ENCODE measurements around the gene VSTM2B. TPM values are rescaled to one million over a fixed set of nuclear protein-coding genes. Genes with fewer than 3 reads are reported as not detected.

The VSTM2B gene
- polyA plus RNA-seq, 1 of the 3 experiments (the other 2 are of a cell fraction), result not detected

- ChIA-PET CTCF (interaction anchor here (0.6 to 1.8 kb wide), 3 partner anchors 20 to 822 kb away, joined by 3 to 5 read pairs (median 3); no protein-coding TSS in a partner anchor), POLR2A (no interaction called here)
- Histone ChIP-seq H3F3A (replicated peaks; ENCODE audit: insufficient read depth) (no peaks in the 10 kb centered on the region), H3K4me2 (no peak overlapping the region), H3K27ac (ENCODE audit: low read depth in 2 of 2, low read length in 1 of 2) (no peak overlapping the region), H3K79me2 (ENCODE audit: insufficient read depth) (no peaks in the 10 kb centered on the region), H3K36me3 (replicated peaks in 1 of 2; ENCODE audit: control insufficient read depth in 1 of 2, insufficient read depth in 2 of 2, low read length in 1 of 2) (no peaks in the 10 kb centered on the region), H4K20me1 (ENCODE audit: insufficient read depth) (no peaks in the 10 kb centered on the region), H2AFZ (ENCODE audit: low read depth) (no peak overlapping the region), H3K4me1 (ENCODE audit: control insufficient read depth in 1 of 2, insufficient read depth in 2 of 2, low read depth in 1 of 2, low read length in 1 of 2) (peaks cover 0 to 2% of the 10 kb centered on the region in 2 experiments; a peak in 1 of 4 replicates), H3K27me3 (ENCODE audit: insufficient read depth) (0 out of 2 replicates have a peak, but pooled peaks cover 2% of the 10 kb centered on the region), H3K9me2 (no peaks in the 10 kb centered on the region), H3K9me3 (no peaks in the 10 kb centered on the region), H3K9ac (no peak overlapping the region), H3K4me3 (ENCODE audit: low read depth in 2 of 2, low read length in 1 of 2) (no peak overlapping the region)
- TF ChIP-seq SMC3 (IDR thresholded peaks at IDR 0.05; ENCODE audit: low read depth, low read length) (no peak), FOXJ3 (CRISPR knock-in tag; IDR thresholded peaks at IDR 0.05) (no peak), GABPA (IDR thresholded peaks at IDR 0.05; ENCODE audit: low read depth) (no peak), ELF1 (IDR thresholded peaks at IDR 0.05) (no peak), POLR2AphosphoS5 (IDR thresholded peaks at IDR 0.05; ENCODE audit: low read depth, low read length) (no peak)
- WGBS (ENCODE audit: low lambda C conversion rate), result 0% methylated on average over 1 of the region's 1 CpG
- no peak for DNase-seq
Observed at GRCh38 chr19:29508181-29508580, 17.6 kb upstream of the VSTM2B start.

- Histone ChIP-seq H3F3A (replicated peaks; ENCODE audit: insufficient read depth) (no peaks in the 10 kb centered on the region), H2AFZ (ENCODE audit: low read depth) (no peak overlapping the region), H4K20me1 (ENCODE audit: insufficient read depth) (no peaks in the 10 kb centered on the region), H3K36me3 (replicated peaks in 1 of 2; ENCODE audit: control insufficient read depth in 1 of 2, insufficient read depth in 2 of 2, low read length in 1 of 2) (no peaks in the 10 kb centered on the region), H3K9me2 (no peaks in the 10 kb centered on the region), H3K9ac (no peak overlapping the region), H3K9me3 (no peaks in the 10 kb centered on the region), H3K4me3 (ENCODE audit: low read depth in 2 of 2, low read length in 1 of 2) (no peak overlapping the region), H3K79me2 (ENCODE audit: insufficient read depth) (no peaks in the 10 kb centered on the region), H3K4me1 (ENCODE audit: control insufficient read depth in 1 of 2, insufficient read depth in 2 of 2, low read depth in 1 of 2, low read length in 1 of 2) (no peaks in the 10 kb centered on the region), H3K27ac (ENCODE audit: low read depth in 2 of 2, low read length in 1 of 2) (no peak overlapping the region), H3K4me2 (no peak overlapping the region), H3K27me3 (ENCODE audit: insufficient read depth) (no peaks in the 10 kb centered on the region)
- 7% methylated on average over 5 of the region's 8 CpGs for WGBS (ENCODE audit: low lambda C conversion rate)
- ChIA-PET CTCF (interaction anchor here (0.9 to 1.2 kb wide), 2 partner anchors 18 to 19 kb away, joined by 3 read pairs; no protein-coding TSS in a partner anchor), POLR2A (no interaction called here)
- no peak for DNase-seq
- TF ChIP-seq GABPA (IDR thresholded peaks at IDR 0.05; ENCODE audit: low read depth) (no peak), TAF1 (IDR thresholded peaks at IDR 0.05; ENCODE audit: borderline replicate concordance, low read depth, low read length) (no peak), RAD21 (IDR thresholded peaks at IDR 0.05; ENCODE audit: low read length) (no peak), EZH2phosphoT487 (IDR thresholded peaks at IDR 0.05; ENCODE audit: borderline replicate concordance, low read depth) (no peak), MEF2A (IDR thresholded peaks at IDR 0.05; ENCODE audit: borderline replicate concordance, low read depth) (no peak), SMC3 (IDR thresholded peaks at IDR 0.05; ENCODE audit: low read depth, low read length) (no peak), RCOR1 (IDR thresholded peaks at IDR 0.05; ENCODE audit: low read length) (no peak), NRF1 (IDR thresholded peaks at IDR 0.05; ENCODE audit: low read depth, low read length) (no peak), IRF3 (IDR thresholded peaks at IDR 0.05; ENCODE audit: low read depth, low read length) (no peak), FOSL2 (IDR thresholded peaks at IDR 0.05; ENCODE audit: borderline replicate concordance, low read depth) (no peak), ZBTB33 (IDR thresholded peaks at IDR 0.05; ENCODE audit: borderline replicate concordance, low read depth) (no peak), NFIC (IDR thresholded peaks at IDR 0.05; ENCODE audit: borderline replicate concordance) (no peak), MAX (IDR thresholded peaks at IDR 0.05; ENCODE audit: low read depth) (no peak), TCF12 (IDR thresholded peaks at IDR 0.05) (no peak), EP300 (IDR thresholded peaks at IDR 0.05; ENCODE audit: borderline replicate concordance in 1 of 2, low read depth in 1 of 2, low read length in 1 of 2) (no peak), PBX3 (IDR thresholded peaks at IDR 0.05) (no peak)
Observed at GRCh38 chr19:29509456-29509855, 16.3 kb upstream of the VSTM2B start.
